Adrenal gland (tissue), 12 donors: ENCODE measurements around the gene B4GALNT3. TPM values are rescaled to one million over a fixed set of nuclear protein-coding genes. Genes with fewer than 3 reads are reported as not detected.

Experiments used
- DNase-seq, 7 donors: peaks; one replicate each; pipeline ENCODE4 v3.0.0-alpha.2; 2019 to 2020
- H3K27ac ChIP-seq, 5 donors: fragments of 200-600 bp; sonication (generic) in 4 of 5; 1 replicate in 3 of 5; 2 replicates in 2 of 5; pipeline versions ENCODE4 v1.5.1 to v1.8.0; 2016 to 2020; ENCODE audit warnings: mild to moderate bottlenecking in 1 of 5
- H3K27me3 ChIP-seq: fragments of 200-600 bp; 2 replicates; pipeline ENCODE4 v1.8.0; 2021
- H3K36me3 ChIP-seq, 2 donors: fragments of 200-600 bp; replicated peaks in 1 of 2; 1 replicate in 1 of 2; 2 replicates in 1 of 2; pipeline versions ENCODE4 v1.5.1 to v1.8.0; 2018 to 2022
- H3K4me1 ChIP-seq, 2 donors: fragments of 200-600 bp; replicated peaks in 1 of 2; 1 replicate in 1 of 2; 2 replicates in 1 of 2; pipeline versions ENCODE4 v1.5.1 to v1.8.0; 2018 to 2021
- H3K4me3 ChIP-seq, 4 donors: fragments of 200-600 bp; sonication (generic) in 3 of 4; one replicate each; pipeline ENCODE4 v1.5.1; 2016 to 2018
- H3K9me3 ChIP-seq, 3 donors: fragments of 200-600 bp; sonication (generic) in 1 of 3; replicated peaks in 1 of 3; 1 replicate in 2 of 3; 2 replicates in 1 of 3; pipeline versions ENCODE4 v1.5.1 to v1.8.0; 2016 to 2021
- POLR2A ChIP-seq, 2 donors: fragments of 450-650 bp; IDR thresholded peaks; one replicate each; pipeline ENCODE4 v1.6.1; 2017; ENCODE audit warnings: antibody characterized with exemption in 2 of 2, mild to moderate bottlenecking in 2 of 2, moderate library complexity in 1 of 2
- WGBS, 4 donors: extraction: QIAGEN DNeasy Blood & Tissue Kit in 2 of 4; methylation state at CpG; one replicate each; pipeline versions ENCODE4 v1.1.5 to v1.1.7; 2013 to 2017; 5-methylcytosine and 5-hydroxymethylcytosine counted together
- intact Hi-C, 2 donors: fragments of 100-400 bp; cut with DNase I; formaldehyde crosslinking; loops; one replicate each; pipeline versions ENCODE4 v1.14.1 to v1.15.0; 2022 to 2023
- polyA plus RNA-seq, 3 donors: library from polyadenylated mRNA; stranded (reverse); fragments of 200-250 nt in 2 of 3; fragments of 350-450 nt in 1 of 3; fragmentation: Illumina TruSeq in 1 of 3; extraction: RNeasy Lipid Tissue Mini Kit (QIAGEN cat#74804) in 1 of 3; gene quantifications; one replicate each; pipeline ENCODE4 v1.2.3, GENCODE V29; 2013 to 2014
- total RNA-seq, 9 donors: library from RNA; depleted of rRNA in 4 of 9; stranded (reverse); fragments of >200 nt in 4 of 9; fragments of 120-200 nt in 1 of 9; fragmentation: NEBNext Ultra II Directional in 1 of 9; extraction: Animal tissue kit (Norgen Biotek cat#: 25700) in 1 of 9; gene quantifications; one replicate each; pipeline versions ENCODE4 v1.1.0 to v1.2.4, GENCODE V29; 2013 to 2023
- TF ChIP-seq, protein P1 (sequence below), 6 experiments: fragments of 450-650 bp in 4 of 6; fragments of 200-600 bp in 2 of 6; sonication (generic) in 1 of 6; IDR thresholded peaks; 1 replicate in 5 of 6; 2 replicates in 1 of 6; pipeline versions ENCODE4 v1.5.1 to v1.8.0; 2016 to 2021; ENCODE audit warnings: antibody characterized with exemption in 6 of 6, mild to moderate bottlenecking in 2 of 6, moderate library complexity in 1 of 6
- donor health status: healthy with polysubstance abuse.
- donor health status: Bipolar disorder and iron deficiency.
- donor health status: DM: yes; HTN: yes; CAD: no.
- donor health status: DM: no; HTN: no; CAD: no.
- donor health status: DM: no; HTN: no; CAD: no.
- donor health status: DM: yes; HTN: yes; CAD: no.

B4GALNT3 gene
- total and polyA plus RNA-seq, 12 donors: 3.1 to 43.1 (median 28.5) TPM

DNA sequence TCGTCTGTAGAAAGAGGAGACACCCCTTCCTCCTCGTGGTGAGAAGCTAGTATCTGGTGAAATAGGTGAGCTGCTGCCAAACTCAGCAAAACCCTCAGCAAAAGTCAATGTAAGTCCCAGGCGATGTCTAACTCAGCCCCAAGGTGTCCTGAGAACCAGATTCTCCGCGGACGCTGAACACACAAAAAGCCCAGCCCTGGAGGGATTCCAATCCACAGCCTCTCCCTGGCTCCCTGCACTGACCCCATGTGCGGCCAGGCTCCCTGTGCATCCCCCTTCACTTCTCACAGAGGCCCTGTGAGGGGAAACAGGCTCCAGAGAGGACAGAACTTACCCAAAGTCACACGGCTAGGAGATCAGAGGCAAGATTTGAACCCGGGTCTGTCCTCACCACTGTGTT, 122.0 kb downstream of the B4GALNT3 start:
- H3K9me3 ChIP-seq: no peaks in the 10 kb centered on the region
- H3K4me1 ChIP-seq: no peaks in the 10 kb centered on the region
- TF ChIP-seq, protein P1, sequence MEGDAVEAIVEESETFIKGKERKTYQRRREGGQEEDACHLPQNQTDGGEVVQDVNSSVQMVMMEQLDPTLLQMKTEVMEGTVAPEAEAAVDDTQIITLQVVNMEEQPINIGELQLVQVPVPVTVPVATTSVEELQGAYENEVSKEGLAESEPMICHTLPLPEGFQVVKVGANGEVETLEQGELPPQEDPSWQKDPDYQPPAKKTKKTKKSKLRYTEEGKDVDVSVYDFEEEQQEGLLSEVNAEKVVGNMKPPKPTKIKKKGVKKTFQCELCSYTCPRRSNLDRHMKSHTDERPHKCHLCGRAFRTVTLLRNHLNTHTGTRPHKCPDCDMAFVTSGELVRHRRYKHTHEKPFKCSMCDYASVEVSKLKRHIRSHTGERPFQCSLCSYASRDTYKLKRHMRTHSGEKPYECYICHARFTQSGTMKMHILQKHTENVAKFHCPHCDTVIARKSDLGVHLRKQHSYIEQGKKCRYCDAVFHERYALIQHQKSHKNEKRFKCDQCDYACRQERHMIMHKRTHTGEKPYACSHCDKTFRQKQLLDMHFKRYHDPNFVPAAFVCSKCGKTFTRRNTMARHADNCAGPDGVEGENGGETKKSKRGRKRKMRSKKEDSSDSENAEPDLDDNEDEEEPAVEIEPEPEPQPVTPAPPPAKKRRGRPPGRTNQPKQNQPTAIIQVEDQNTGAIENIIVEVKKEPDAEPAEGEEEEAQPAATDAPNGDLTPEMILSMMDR (IDR thresholded peaks at IDR 0.05): no peak
- no peak for TF ChIP-seq POLR2A (IDR thresholded peaks at IDR 0.05)
- no peak overlapping the region for H3K27ac ChIP-seq
- intact Hi-C loops: no loop called here
- DNase-seq: no peak
- no peaks in the 10 kb centered on the region for H3K27me3 ChIP-seq
- H3K36me3 ChIP-seq: no peaks in the 10 kb centered on the region
- H3K4me3 ChIP-seq: no peak overlapping the region
- 81 to 87% (median 83%) methylated on average over 5 to 9 of the region's 9 CpGs for WGBS, 4 donors

DNA sequence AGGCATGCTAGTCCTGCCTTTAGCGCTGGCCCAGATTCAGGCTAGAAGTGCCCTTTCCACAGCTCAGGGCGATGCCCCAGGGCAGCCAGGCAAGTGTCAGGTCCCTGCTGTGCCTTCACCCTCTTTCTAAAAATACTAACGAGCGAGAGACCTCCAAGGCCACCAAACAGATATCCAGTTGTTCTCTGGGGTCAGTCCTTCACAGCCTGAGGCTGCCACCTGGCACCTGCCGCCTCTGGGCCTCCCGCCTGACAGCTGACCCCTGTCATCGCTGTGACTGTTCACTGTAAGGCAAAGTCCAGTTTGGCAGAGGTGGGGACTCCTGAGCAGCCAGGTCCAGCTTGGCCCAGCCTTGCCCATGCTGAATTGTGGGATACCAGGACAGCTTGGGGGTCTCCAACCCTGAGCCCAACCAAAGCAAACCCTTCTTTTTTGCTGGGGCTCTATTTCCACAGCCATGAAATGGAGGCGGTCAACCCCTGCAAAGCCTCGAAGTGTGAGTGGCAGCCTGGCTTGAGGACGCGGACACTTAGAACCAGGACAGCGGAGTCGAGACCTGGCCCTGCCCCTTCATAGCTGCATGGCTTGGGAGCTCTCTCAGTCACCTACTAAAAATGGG, 123.6 kb downstream of the B4GALNT3 start:
- Histone ChIP-seq H3K4me3 (no peak overlapping the region), H3K27ac (no peak overlapping the region), H3K27me3 (no peaks in the 10 kb centered on the region), H3K4me1 (no peaks in the 10 kb centered on the region), H3K36me3 (no peaks in the 10 kb centered on the region), H3K9me3 (no peaks in the 10 kb centered on the region)
- DNase-seq: no peak
- TF ChIP-seq POLR2A (IDR thresholded peaks at IDR 0.05): no peak
- TF ChIP-seq, protein P1 (IDR thresholded peaks at IDR 0.05): no peak
- WGBS, 4 donors: 68 to 76% (median 72%) methylated on average over 12 to 13 of the region's 13 CpGs
- intact Hi-C loops: no loop called here

DNA sequence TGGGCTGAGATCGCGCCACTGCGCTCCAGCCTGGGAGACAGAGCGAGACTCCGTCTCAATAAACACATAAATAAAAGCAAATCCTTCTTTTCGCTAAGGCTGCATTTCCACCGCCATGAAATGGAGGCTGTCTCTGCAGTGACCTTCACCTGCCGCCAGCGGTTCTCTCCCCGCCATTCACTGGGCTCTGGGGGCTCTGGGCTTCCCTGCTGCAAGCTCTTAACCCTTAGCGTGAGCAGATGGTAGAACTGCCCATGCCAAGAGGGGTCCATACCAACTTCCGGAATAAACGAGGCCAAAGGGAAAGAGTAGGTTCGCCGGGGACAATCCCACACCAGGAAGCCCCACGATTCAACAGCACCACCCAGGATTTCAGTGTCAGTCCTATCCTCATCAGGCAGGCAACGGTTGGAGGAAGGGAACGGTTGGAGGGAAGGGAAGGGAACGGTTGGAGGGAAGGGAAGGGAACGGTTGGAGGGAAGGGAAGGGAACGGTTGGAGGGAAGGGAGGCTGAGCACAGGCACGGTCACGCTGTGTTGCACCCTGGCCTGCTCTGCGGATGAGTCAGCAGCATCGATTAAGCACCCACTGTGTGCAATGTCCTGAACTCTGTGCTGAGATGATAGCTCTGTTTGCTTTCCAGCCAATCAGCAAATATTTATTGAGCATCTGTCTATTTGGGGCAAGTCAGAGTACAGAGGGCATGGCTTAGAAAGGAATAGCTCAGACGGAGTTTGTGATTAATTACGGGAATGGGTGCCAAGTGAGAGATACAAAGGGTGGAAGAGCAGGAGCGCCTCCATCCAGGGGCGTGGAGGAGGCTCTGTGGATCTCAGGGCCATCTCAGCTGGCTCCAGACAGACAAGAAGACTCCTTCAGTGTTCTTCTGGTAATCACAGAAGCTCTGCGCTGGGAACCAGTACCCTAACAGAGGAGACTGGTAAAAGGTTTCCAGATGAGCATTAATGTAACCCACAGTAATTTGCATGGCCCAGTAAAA, 125.6 kb downstream of the B4GALNT3 start:
- intact Hi-C loops: loop anchor here in 1 of 2 donors (5.0 kb wide), 1 partner anchor 157 kb away; no protein-coding TSS in a partner anchor
- WGBS, 4 donors: 78 to 83% (median 81%) methylated on average over 29 to 30 of the region's 30 CpGs
- Histone ChIP-seq H3K27ac (no peak overlapping the region), H3K9me3 (no peaks in the 10 kb centered on the region), H3K36me3 (no peaks in the 10 kb centered on the region), H3K4me1 (no peaks in the 10 kb centered on the region), H3K27me3 (no peaks in the 10 kb centered on the region), H3K4me3 (no peak overlapping the region)
- DNase-seq: no peak
- TF ChIP-seq, protein P1 (IDR thresholded peaks at IDR 0.05): no peak
- no peak for TF ChIP-seq POLR2A (IDR thresholded peaks at IDR 0.05)

DNA sequence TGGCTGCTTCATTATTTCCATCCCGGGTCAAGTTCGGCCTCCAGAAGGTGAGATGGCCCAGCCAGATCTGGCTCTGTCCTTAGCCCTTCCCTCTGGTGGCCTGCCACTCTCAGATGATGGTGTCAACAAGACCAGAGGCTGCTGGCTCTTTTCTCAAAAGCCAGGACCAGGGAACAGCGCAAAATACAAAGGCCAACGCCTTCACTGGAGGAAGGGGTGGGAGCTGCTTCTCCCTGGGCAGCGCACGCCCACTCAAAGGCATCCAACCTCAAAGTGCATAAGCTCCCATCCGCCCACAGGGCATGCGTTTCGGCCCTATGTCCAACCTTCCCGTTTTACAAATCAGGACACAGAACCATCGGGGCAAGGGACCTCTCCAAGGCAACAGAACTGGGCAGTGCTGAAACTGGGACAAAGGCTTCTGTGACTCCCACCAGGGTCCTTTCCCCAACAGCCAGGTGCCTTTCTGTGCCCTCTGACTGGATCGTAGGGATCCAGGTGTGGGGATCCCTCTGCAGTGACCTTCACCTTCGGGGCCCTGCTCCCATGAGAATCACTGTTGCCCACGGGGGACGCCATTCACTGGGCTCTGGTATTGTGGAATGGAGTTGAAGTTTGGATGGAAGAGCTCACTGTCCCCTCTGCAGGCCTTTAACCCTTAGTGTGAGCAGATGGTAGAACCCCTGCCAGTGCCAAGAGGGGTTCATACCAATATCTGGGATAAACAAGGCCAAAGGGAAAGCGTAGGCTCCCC, 126.8 kb downstream of the B4GALNT3 start:
- TF ChIP-seq POLR2A (IDR thresholded peaks at IDR 0.05): no peak
- TF ChIP-seq, protein P1 (IDR thresholded peaks at IDR 0.05): no peak
- no peak for DNase-seq
- H3K27ac ChIP-seq: no peak overlapping the region
- no peaks in the 10 kb centered on the region for H3K36me3 ChIP-seq
- H3K27me3 ChIP-seq: no peaks in the 10 kb centered on the region
- 90 to 91% (median 90%) methylated on average over 12 to 16 of the region's 16 CpGs for WGBS, 4 donors
- H3K4me1 ChIP-seq: peaks cover 5 to 7% of the 10 kb centered on the region in 2 donors
- intact Hi-C loops: loop anchor here in 1 of 2 donors (5.0 kb wide), 1 partner anchor 156 kb away; no protein-coding TSS in a partner anchor
- H3K4me3 ChIP-seq: no peak overlapping the region
- no peaks in the 10 kb centered on the region for H3K9me3 ChIP-seq
